ENCODE data around the gene BTAF1.

DNA sequence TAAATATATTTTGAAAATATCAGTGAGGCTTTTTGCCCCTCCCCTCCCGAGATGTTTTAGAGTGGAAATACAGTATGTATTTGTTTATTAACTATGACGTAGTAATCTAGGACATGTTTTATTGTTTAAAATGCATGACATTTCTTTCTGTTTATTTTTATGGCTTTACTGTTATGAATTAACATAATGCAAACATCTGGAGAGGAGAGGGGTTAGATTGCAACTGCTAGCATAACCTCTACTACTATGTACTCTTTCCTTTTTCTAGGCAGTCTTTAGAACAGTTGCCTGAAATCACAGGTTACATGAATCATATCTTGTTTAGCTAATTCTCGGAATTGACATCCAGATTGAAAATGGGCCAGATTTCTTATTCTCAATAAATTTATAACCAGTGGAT is 7.4 kb downstream of the BTAF1 start:
- no peak for TF ChIP-seq CTCF (IDR thresholded peaks at IDR 0.05)
- no peak for TF ChIP-seq POLR2A (IDR thresholded peaks at IDR 0.05)
